Neuron (in vitro differentiated cells): ENCODE measurements around the gene MAGI1.

Experiments used
- H2AFZ ChIP-seq: one replicate; pipeline ENCODE4 v1.6.1; 2013; ENCODE audit warnings: low read depth, mild to moderate bottlenecking, inconsistent platforms, low read length, moderate library complexity
- H3K27me3 ChIP-seq: one replicate; pipeline ENCODE4 v1.6.1; 2013; ENCODE audit warnings: low read length; ENCODE audit not compliant: insufficient read depth
- H3K36me3 ChIP-seq: one replicate; pipeline ENCODE4 v1.6.1; 2013; ENCODE audit warnings: low read length; ENCODE audit not compliant: insufficient read depth
- H3K4me1 ChIP-seq: one replicate; pipeline ENCODE4 v1.6.1; 2013; ENCODE audit warnings: low read length; ENCODE audit not compliant: insufficient read depth
- H3K4me3 ChIP-seq: 2 replicates; pipeline ENCODE4 v1.5.1; 2013; ENCODE audit warnings: mild to moderate bottlenecking, low read length, moderate library complexity
- H3K9me3 ChIP-seq: one replicate; pipeline ENCODE4 v1.6.1; 2013; ENCODE audit warnings: low read length

MAGI1 gene

GRCh38 chr3:65808824-65809223 lies 229.9 kb downstream of the MAGI1 start:
- H2AFZ ChIP-seq: no peak overlapping the region
- no peak overlapping the region for H3K4me3 ChIP-seq
- H3K4me1 ChIP-seq: no peaks in the 10 kb centered on the region
- H3K9me3 ChIP-seq: no peaks in the 10 kb centered on the region
- H3K27me3 ChIP-seq: no peaks in the 10 kb centered on the region
- H3K36me3 ChIP-seq: no peaks in the 10 kb centered on the region

- Histone ChIP-seq H3K4me3 (no peak overlapping the region), H3K27me3 (no peaks in the 10 kb centered on the region), H3K4me1 (no peaks in the 10 kb centered on the region), H3K36me3 (no peaks in the 10 kb centered on the region), H3K9me3 (no peaks in the 10 kb centered on the region), H2AFZ (no peak overlapping the region)
These were observed 230.3 kb downstream of the MAGI1 start for GRCh38 chr3:65808407-65808806.

- H3K9me3 ChIP-seq: no peaks in the 10 kb centered on the region
- no peak overlapping the region for H2AFZ ChIP-seq
- no peaks in the 10 kb centered on the region for H3K36me3 ChIP-seq
- H3K27me3 ChIP-seq: no peaks in the 10 kb centered on the region
- no peaks in the 10 kb centered on the region for H3K4me1 ChIP-seq
- no peak overlapping the region for H3K4me3 ChIP-seq
These were observed 231.5 kb downstream of the MAGI1 start for GRCh38 chr3:65807225-65807624.

- H3K27me3 ChIP-seq: no peaks in the 10 kb centered on the region
- H3K4me1 ChIP-seq: no peaks in the 10 kb centered on the region
- H3K9me3 ChIP-seq: no peaks in the 10 kb centered on the region
- H2AFZ ChIP-seq: no peak overlapping the region
- H3K4me3 ChIP-seq: no peak overlapping the region
- no peaks in the 10 kb centered on the region for H3K36me3 ChIP-seq
These were observed 232.1 kb downstream of the MAGI1 start for GRCh38 chr3:65806600-65806999.

- no peaks in the 10 kb centered on the region for H3K9me3 ChIP-seq
- H2AFZ ChIP-seq: no peak overlapping the region
- no peaks in the 10 kb centered on the region for H3K4me1 ChIP-seq
- no peak overlapping the region for H3K4me3 ChIP-seq
- H3K27me3 ChIP-seq: no peaks in the 10 kb centered on the region
- H3K36me3 ChIP-seq: no peaks in the 10 kb centered on the region
These were observed 242.0 kb downstream of the MAGI1 start for GRCh38 chr3:65796676-65797075.

GRCh38 chr3:65795166-65795565 lies 243.6 kb downstream of the MAGI1 start:
- no peaks in the 10 kb centered on the region for H3K9me3 ChIP-seq
- no peak overlapping the region for H2AFZ ChIP-seq
- no peaks in the 10 kb centered on the region for H3K36me3 ChIP-seq
- no peaks in the 10 kb centered on the region for H3K27me3 ChIP-seq
- H3K4me1 ChIP-seq: no peaks in the 10 kb centered on the region
- H3K4me3 ChIP-seq: no peak overlapping the region

- H3K27me3 ChIP-seq: no peaks in the 10 kb centered on the region
- H3K36me3 ChIP-seq: no peaks in the 10 kb centered on the region
- H3K4me3 ChIP-seq: no peak overlapping the region
- H3K4me1 ChIP-seq: no peaks in the 10 kb centered on the region
- H3K9me3 ChIP-seq: no peaks in the 10 kb centered on the region
- no peak overlapping the region for H2AFZ ChIP-seq
These were observed 245.1 kb downstream of the MAGI1 start for GRCh38 chr3:65793495-65794200.

GRCh38 chr3:65788461-65788860 lies 250.3 kb downstream of the MAGI1 start:
- Histone ChIP-seq H3K9me3 (no peaks in the 10 kb centered on the region), H3K4me3 (no peak overlapping the region), H2AFZ (no peak overlapping the region), H3K27me3 (no peaks in the 10 kb centered on the region), H3K4me1 (peaks cover 7% of the 10 kb centered on the region), H3K36me3 (no peaks in the 10 kb centered on the region)

GRCh38 chr3:65787827-65788226 lies 250.9 kb downstream of the MAGI1 start:
- no peaks in the 10 kb centered on the region for H3K9me3 ChIP-seq
- no peaks in the 10 kb centered on the region for H3K27me3 ChIP-seq
- peaks cover 7% of the 10 kb centered on the region for H3K4me1 ChIP-seq
- H2AFZ ChIP-seq: no peak overlapping the region
- H3K4me3 ChIP-seq: no peak overlapping the region
- H3K36me3 ChIP-seq: no peaks in the 10 kb centered on the region

- Histone ChIP-seq H3K9me3 (no peaks in the 10 kb centered on the region), H3K4me1 (peaks cover 7% of the 10 kb centered on the region), H3K4me3 (no peak overlapping the region), H2AFZ (no peak overlapping the region), H3K27me3 (no peaks in the 10 kb centered on the region), H3K36me3 (no peaks in the 10 kb centered on the region)
These were observed 251.4 kb downstream of the MAGI1 start for GRCh38 chr3:65787340-65787739.

GRCh38 chr3:65786890-65787289 lies 251.8 kb downstream of the MAGI1 start:
- no peaks in the 10 kb centered on the region for H3K9me3 ChIP-seq
- H3K4me1 ChIP-seq: peaks cover 7% of the 10 kb centered on the region
- H3K4me3 ChIP-seq: no peak overlapping the region
- no peaks in the 10 kb centered on the region for H3K36me3 ChIP-seq
- no peaks in the 10 kb centered on the region for H3K27me3 ChIP-seq
- no peak overlapping the region for H2AFZ ChIP-seq

- Histone ChIP-seq H2AFZ (no peak overlapping the region), H3K4me3 (no peak overlapping the region), H3K27me3 (no peaks in the 10 kb centered on the region), H3K4me1 (peaks cover 7% of the 10 kb centered on the region), H3K9me3 (no peaks in the 10 kb centered on the region), H3K36me3 (no peaks in the 10 kb centered on the region)
These were observed 253.6 kb downstream of the MAGI1 start for GRCh38 chr3:65785065-65785645.

- Histone ChIP-seq H3K36me3 (no peaks in the 10 kb centered on the region), H2AFZ (no peak overlapping the region), H3K4me3 (no peak overlapping the region), H3K27me3 (no peaks in the 10 kb centered on the region), H3K4me1 (peaks cover 7% of the 10 kb centered on the region), H3K9me3 (no peaks in the 10 kb centered on the region)
These were observed 255.6 kb downstream of the MAGI1 start for GRCh38 chr3:65783117-65783516.

GRCh38 chr3:65781594-65781993 lies 257.1 kb downstream of the MAGI1 start:
- Histone ChIP-seq H3K36me3 (no peaks in the 10 kb centered on the region), H3K27me3 (no peaks in the 10 kb centered on the region), H3K4me1 (peaks cover under 1% of the 10 kb centered on the region), H2AFZ (no peak overlapping the region), H3K9me3 (no peaks in the 10 kb centered on the region), H3K4me3 (no peak overlapping the region)
